Measurements from ENCODE around the gene GCNT2.
"Not testable (repeated sequence)": the region's sequence is repeated elsewhere in the genome, so short reads cannot be mapped to it uniquely, and the experiment has no call there.

Gene GCNT2

DNA sequence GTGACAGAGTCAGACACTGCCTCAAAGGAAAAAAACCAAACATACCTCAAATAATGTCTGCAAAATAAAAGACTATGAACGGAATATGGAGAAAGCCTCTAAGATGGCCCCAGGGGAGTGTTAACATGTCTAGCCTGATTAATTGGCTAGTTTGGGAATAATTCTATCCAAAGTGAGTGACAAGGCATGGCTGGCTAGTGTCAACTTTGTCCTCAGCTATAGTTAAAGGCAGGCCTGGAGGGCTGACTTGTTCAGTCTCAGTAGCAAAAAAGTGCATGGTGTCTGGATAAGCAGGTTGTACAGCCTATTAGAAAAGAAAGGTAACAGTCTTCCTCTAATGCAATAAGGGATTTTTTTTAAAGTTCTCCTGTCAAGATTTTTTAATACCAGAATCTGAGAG is 32.7 kb downstream of the GCNT2 start:
- Mint-ChIP-seq H3K4me1 (peaks cover 59% of the 10 kb centered on the region), H3K27ac (no peak overlapping the region), H3K9me3 (no peaks in the 10 kb centered on the region), H3K36me3 (peaks cover 53% of the 10 kb centered on the region), H3K27me3 (no peaks in the 10 kb centered on the region), H3K4me3 (no peak overlapping the region)
- no peak for ATAC-seq

- Mint-ChIP-seq H3K36me3 (peaks cover 47% of the 10 kb centered on the region), H3K27ac (no peak overlapping the region), H3K4me3 (no peak overlapping the region), H3K9me3 (no peaks in the 10 kb centered on the region), H3K4me1 (peaks cover 59% of the 10 kb centered on the region), H3K27me3 (no peaks in the 10 kb centered on the region)
- ATAC-seq: no peak
Observed at GRCh38 chr6:10554826-10555225, 33.7 kb downstream of the GCNT2 start.

GRCh38 chr6:10555625-10556309 is 34.6 kb downstream of the GCNT2 start:
- peaks cover 52% of the 10 kb centered on the region for H3K36me3 Mint-ChIP-seq
- no peak overlapping the region for H3K4me3 Mint-ChIP-seq
- H3K27me3 Mint-ChIP-seq: no peaks in the 10 kb centered on the region
- H3K9me3 Mint-ChIP-seq: no peaks in the 10 kb centered on the region
- no peak overlapping the region for H3K27ac Mint-ChIP-seq
- ATAC-seq: no peak
- H3K4me1 Mint-ChIP-seq: peaks cover 64% of the 10 kb centered on the region

- Mint-ChIP-seq H3K4me1 (peaks cover 71% of the 10 kb centered on the region), H3K36me3 (peaks cover 54% of the 10 kb centered on the region), H3K27me3 (no peaks in the 10 kb centered on the region)
Observed at GRCh38 chr6:10556589-10556988, 35.4 kb downstream of the GCNT2 start.

GRCh38 chr6:10556992-10557391 is 35.8 kb downstream of the GCNT2 start:
- H3K36me3 Mint-ChIP-seq: peaks cover 58% of the 10 kb centered on the region
- no peaks in the 10 kb centered on the region for H3K27me3 Mint-ChIP-seq
- peaks cover 75% of the 10 kb centered on the region for H3K4me1 Mint-ChIP-seq
- H3K9me3 Mint-ChIP-seq: no peaks in the 10 kb centered on the region
- no peak for ATAC-seq
- H3K27ac Mint-ChIP-seq: no peak overlapping the region
- H3K4me3 Mint-ChIP-seq: no peak overlapping the region

More at GRCh38 chr6:10556589-10556988, 35.4 kb downstream of the GCNT2 start:
- H3K9me3 Mint-ChIP-seq: no peaks in the 10 kb centered on the region
- H3K27ac Mint-ChIP-seq: no peak overlapping the region
- ATAC-seq: no peak
- H3K4me3 Mint-ChIP-seq: no peak overlapping the region

GRCh38 chr6:10557913-10558312 is 36.8 kb downstream of the GCNT2 start:
- H3K27me3 Mint-ChIP-seq: no peaks in the 10 kb centered on the region
- H3K4me1 Mint-ChIP-seq: peaks cover 74% of the 10 kb centered on the region
- H3K27ac Mint-ChIP-seq: no peak overlapping the region
- H3K4me3 Mint-ChIP-seq: no peak overlapping the region
- H3K9me3 Mint-ChIP-seq: no peaks in the 10 kb centered on the region
- peaks cover 56% of the 10 kb centered on the region for H3K36me3 Mint-ChIP-seq
- no peak for ATAC-seq

DNA sequence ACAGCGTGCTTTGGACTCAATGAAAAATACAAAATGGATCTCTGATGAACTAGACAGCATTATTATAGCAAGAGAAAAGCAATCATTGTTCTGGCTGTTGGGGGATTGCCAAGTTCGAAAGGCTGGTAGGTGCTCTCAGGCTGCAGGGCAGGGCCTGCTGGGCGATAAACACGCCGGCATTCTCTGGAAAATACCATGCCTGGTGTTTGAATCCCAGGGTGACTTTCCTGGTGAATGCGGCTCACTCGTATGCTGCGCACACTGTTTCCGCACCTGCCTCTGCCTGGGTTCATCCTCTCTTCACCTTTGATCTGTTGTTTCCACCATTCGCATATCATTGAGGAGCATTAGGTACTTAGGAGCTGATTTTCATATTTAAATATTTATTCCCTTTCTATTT is 37.4 kb downstream of the GCNT2 start:
- ATAC-seq: no peak
- Mint-ChIP-seq H3K4me3 (no peak overlapping the region), H3K4me1 (peaks cover 67% of the 10 kb centered on the region), H3K9me3 (no peaks in the 10 kb centered on the region), H3K36me3 (peaks cover 52% of the 10 kb centered on the region), H3K27me3 (no peaks in the 10 kb centered on the region), H3K27ac (no peak overlapping the region)

DNA sequence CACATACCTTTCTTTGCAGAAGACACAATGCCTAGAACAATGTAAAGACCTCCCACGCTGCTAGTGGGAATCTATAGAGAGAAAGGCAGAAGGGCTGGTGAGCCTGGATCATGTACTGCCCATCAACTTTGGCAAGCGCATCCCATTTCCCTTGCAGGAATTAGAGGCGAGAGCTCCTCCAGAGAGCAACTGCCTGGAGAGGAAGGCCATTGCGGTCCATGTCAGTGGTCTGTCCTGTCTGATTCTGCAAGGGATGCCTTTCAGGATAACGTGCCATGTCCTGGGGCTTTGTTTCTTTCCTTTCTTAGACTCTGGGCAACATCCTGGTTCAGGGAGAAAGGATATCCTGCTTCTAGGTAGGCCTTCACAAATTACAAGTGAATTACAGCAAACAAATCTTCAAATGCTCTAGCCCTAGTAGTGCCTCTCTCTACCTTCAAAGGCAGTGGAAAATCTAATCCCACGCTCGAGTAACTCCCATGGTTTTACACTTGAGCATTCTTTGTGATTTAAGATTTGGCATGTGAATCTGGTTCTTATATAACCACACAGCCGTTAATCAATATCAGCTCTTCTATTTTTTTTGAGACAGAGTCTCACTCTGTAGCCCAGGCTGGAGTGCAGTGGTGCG is 38.5 kb downstream of the GCNT2 start:
- H3K27ac Mint-ChIP-seq: no peak overlapping the region
- H3K4me1 Mint-ChIP-seq: peaks cover 59% of the 10 kb centered on the region
- H3K4me3 Mint-ChIP-seq: no peak overlapping the region
- no peak for ATAC-seq
- H3K27me3 Mint-ChIP-seq: no peaks in the 10 kb centered on the region
- H3K9me3 Mint-ChIP-seq: no peaks in the 10 kb centered on the region
- peaks cover 56% of the 10 kb centered on the region for H3K36me3 Mint-ChIP-seq

DNA sequence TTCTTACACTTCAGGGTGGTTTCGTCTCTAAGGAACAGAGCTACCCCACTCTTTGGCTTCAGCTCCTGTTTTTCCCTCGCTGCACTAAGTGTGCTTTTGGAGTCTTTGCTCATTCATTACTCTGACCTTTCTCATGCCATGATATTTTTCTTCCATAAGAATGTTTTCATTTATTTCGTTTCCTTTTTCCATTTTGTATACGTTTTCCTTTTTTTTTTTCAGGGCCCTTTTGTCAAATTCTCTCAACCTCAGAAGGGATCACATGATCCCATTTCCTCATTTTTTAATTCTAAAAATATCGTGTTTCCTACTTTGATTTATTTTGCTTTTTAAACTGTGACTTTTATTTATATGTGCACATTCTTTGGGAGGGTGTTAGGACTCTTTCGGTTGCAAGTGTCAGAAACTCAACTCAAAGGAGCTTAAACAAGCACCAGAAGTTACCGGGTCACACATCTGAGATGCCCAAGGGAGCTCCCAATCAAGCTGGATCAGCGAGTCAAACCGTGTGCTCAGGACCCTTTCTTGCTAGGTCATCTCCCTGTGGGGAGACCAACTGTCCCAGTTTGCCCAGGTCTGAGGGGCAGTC is 40.6 kb downstream of the GCNT2 start:
- Mint-ChIP-seq H3K27me3 (no peaks in the 10 kb centered on the region), H3K9me3 (no peaks in the 10 kb centered on the region), H3K27ac (no peak overlapping the region), H3K4me1 (peaks cover 44% of the 10 kb centered on the region), H3K36me3 (peaks cover 52% of the 10 kb centered on the region), H3K4me3 (no peak overlapping the region)
- ATAC-seq: no peak

- peaks cover 48% of the 10 kb centered on the region for H3K4me1 Mint-ChIP-seq
- no peaks in the 10 kb centered on the region for H3K9me3 Mint-ChIP-seq
- H3K27me3 Mint-ChIP-seq: no peaks in the 10 kb centered on the region
- H3K4me3 Mint-ChIP-seq: no peak overlapping the region
- no peak overlapping the region for H3K27ac Mint-ChIP-seq
- no peak for ATAC-seq
- peaks cover 63% of the 10 kb centered on the region for H3K36me3 Mint-ChIP-seq
Observed at GRCh38 chr6:10564975-10565673, 44.0 kb downstream of the GCNT2 start.

- Mint-ChIP-seq H3K27me3 (no peaks in the 10 kb centered on the region), H3K4me1 (peaks cover 47% of the 10 kb centered on the region), H3K27ac (no peak overlapping the region), H3K9me3 (no peaks in the 10 kb centered on the region), H3K4me3 (no peak overlapping the region), H3K36me3 (peaks cover 63% of the 10 kb centered on the region)
- no peak for ATAC-seq
Observed at GRCh38 chr6:10565913-10566312, 44.8 kb downstream of the GCNT2 start.

- Mint-ChIP-seq H3K27me3 (no peaks in the 10 kb centered on the region), H3K9me3 (no peaks in the 10 kb centered on the region), H3K27ac (no peak overlapping the region), H3K36me3 (peaks cover 64% of the 10 kb centered on the region), H3K4me3 (no peak overlapping the region), H3K4me1 (peaks cover 36% of the 10 kb centered on the region)
- no peak for ATAC-seq
Observed at GRCh38 chr6:10567256-10568026, 46.3 kb downstream of the GCNT2 start.

- H3K36me3 Mint-ChIP-seq: peaks cover 62% of the 10 kb centered on the region
- ATAC-seq: no peak
- no peak overlapping the region for H3K27ac Mint-ChIP-seq
- H3K27me3 Mint-ChIP-seq: no peaks in the 10 kb centered on the region
- H3K9me3 Mint-ChIP-seq: no peaks in the 10 kb centered on the region
- no peak overlapping the region for H3K4me3 Mint-ChIP-seq
- peaks cover 36% of the 10 kb centered on the region for H3K4me1 Mint-ChIP-seq
Observed at GRCh38 chr6:10569392-10570127, 48.4 kb downstream of the GCNT2 start.

DNA sequence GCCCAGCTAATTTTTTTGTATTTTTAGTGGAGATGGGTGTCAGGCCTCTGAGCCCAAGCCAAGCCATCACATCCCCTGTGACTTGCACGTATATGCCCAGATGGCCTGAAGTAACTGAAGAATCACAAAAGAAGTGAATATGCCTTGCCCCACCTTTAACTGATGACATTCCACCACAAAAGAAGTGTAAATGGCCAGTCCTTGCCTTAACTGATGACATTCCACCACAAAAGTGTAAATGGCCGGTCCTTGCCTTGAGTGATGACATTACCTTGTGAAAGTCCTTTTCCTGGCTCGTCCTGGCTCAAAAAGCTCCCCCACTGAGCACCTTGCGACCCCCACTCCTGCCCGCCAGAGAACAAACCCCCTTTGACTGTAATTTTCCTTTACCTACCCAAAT is 54.4 kb downstream of the GCNT2 start:
- H3K4me3 Mint-ChIP-seq, H3K9me3 Mint-ChIP-seq, H3K4me1 Mint-ChIP-seq, H3K27ac Mint-ChIP-seq, ATAC-seq, H3K27me3 Mint-ChIP-seq: not testable (repeated sequence)
- peaks cover 62% of the 10 kb centered on the region for H3K36me3 Mint-ChIP-seq
